Mucosa of gallbladder (tissue), 1 donor: ENCODE results near the gene HAAO. TPM values are rescaled to one million over a fixed set of nuclear protein-coding genes. Genes with fewer than 3 reads are reported as not detected.

Experiments used
- DNase-seq: peaks from one replicate; pipeline ENCODE4 v3.0.0-alpha.2; 2020; ENCODE audit warnings: low spot score
- total RNA-seq: library from RNA; stranded (reverse); gene quantifications from one replicate; pipeline ENCODE4 v1.2.1, GENCODE V29; 2021
- donor health status: DM: no; HTN: no; CAD: no.

The HAAO gene
- total RNA-seq, 1 donor from 2014 or later = 20.9 TPM

DNA sequence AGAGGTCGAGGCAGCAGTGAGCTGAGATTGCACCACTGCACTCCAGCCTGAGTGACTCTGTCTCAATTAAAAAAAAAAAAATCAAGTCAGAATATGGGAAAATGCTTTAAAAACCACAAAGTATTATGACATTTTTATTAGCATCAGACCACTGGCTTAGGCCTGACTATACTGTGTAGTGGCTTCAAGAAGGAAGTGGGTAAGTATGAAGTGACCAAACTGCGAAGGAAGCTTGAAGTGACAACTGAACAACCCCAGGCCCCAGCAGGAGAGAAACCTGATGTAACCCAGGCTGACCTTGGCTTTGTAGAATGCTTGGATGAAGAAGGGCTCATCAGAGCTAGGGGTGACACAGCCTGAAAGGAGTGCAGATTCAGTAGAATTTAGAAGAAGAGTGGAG is 21.4 kb upstream of the HAAO start:
- no peak for DNase-seq

DNA sequence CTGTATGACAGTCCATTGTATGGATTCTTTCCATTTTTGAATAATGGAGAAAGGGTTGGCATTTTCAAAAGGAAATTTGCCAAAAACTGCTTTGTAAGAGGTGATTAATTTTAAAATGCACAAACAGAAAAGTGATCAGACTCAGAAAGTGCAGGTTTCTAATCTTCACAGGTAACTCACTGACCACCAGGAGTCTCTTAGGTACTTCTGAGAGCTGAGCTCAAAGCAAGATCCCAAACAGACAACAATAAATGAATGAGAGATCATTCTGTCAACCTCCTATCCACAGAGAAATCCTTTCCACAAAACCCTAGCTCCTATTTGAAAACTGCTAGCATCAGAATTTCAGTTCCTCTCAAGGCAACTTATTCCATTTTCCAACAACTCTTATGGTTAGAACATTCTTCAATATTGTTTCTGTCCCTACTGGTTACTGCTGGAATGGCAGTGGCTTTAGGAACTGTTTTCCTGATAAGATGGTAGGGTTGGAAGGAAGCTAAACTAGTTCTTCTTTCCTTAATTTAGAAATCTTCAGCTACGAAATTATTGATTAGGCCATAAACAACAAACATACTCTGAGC is 20.6 kb upstream of the HAAO start:
- DNase-seq = no peak

DNA sequence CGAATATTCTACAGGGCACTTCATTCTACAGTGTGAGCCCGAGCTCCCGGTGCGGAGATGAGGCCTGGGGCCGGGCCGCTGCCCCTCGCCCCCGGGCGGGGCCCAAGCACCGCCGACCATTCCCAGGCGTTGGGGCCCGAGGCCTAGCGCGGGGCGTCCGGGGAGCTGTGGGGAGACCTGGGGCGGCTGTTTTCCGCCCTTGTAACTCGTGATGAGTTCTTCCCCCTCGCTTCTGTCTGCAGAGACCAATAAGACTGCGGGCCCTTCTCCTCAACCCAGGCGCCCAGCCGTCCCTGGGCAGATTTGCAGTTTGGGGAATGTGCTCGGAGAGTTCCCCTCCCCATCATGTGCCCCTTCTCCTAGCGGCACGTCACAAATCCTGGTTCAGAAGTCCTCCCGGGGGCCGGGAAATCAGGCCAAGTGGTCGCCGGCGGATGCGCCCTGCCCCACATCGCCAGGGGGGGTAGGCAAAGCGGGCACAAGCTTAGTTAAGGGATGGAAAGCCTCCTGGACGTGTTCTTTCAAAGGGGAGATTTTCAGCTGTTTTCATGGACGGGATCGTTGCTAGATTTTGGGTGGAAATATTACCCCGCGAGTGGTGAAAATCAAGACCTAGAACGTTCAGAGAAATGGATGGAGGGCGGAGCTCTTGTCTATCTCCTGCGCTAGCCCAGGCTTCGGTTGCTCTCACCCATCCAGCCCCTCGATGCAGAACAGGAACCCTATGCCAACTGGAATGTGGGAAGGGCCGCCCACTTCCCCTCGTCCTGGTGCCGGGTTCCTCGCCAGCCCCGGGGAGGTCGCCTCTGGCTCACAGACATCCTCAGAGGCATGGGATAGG is 18.8 kb upstream of the HAAO start:
- peak; percentile 50 for DNase-seq

DNA sequence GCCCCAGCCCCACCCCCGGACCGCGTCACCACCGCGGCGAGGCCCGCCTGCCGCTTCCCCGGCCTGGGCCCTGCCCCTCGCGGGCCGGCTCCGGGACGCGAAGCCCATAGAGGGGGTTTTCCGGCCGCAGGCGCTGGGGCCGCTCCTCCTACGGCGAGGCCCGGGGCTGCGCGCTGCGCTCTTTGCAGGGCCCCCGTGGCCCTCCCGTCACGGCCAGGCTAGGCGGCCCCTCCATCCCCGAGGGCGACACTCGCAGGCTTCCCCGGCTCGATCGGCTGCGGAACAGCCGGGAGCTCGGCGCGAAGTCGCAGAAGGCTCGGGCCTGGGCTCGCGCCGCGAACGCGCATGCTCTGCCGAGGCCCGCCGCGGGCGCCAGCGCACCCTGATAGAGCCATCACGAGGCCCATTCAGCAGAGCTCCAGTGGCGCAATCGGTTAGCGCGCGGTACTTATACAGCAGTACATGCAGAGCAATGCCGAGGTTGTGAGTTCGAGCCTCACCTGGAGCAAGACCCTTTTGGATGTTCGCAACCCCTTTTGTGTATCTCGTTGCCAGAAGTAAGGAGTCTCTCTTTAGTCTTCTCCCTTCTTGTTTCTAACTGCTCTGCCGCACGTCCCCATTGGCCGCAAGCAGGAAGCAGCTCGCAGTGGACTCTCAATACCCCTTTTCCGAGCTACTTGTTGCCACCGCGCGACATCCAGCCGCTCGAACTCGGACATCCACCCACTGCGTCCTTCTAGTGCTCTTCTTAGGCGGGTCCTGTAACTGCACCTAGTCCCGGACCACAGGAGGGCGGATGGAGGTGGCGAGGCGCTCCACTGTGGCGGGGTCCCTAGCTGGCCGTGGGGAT is 18.0 kb upstream of the HAAO start:
- peak; percentile 97 for DNase-seq

DNA sequence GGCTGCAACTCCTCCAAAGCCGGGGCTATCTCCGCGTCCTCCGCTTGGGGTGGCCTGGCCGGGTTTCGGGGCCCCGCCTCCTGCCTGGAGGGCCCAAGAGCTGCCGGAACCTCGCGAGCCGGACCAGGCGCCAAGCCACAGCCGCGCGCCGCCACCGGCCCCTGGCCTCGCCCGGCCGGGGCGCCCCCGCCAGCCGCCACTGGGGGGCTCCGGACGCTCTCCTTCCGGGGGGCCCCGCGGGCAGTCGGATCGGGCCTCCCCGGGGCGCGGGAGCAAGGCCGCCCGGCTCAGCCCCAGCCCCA is 17.4 kb upstream of the HAAO start:
- peak; percentile 85 for DNase-seq

DNA sequence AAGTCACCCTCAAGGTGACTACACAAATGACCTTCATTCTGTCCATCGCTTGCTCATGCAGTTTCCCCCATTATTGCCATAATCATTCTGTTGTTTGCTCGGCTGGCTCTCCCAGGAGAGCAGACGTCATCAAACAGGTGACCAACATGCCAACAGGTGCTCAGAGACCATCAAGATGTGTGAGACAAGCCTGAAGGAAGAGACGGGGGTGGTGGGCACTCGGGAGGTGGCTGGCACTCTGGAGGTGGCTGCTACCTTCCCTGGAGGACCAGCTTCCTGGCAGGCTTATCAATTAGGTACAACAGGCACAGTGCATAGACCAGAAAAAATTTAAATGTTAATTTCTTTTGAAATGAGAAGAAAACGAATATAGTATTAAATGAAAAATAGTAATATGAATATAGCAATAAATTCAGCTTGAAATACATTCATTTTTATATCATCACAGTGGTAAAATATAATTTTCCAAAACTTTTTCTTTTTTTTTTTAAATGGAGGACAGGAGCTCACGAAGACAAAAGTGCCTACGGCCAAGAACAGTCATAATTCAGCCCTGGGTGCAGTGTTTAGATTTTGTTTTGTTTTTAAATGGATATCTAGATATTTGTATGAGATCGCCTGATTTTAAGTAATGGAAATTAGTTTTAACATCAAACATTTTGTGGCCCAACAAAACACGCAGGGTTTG is 16.9 kb upstream of the HAAO start:
- no peak for DNase-seq

DNA sequence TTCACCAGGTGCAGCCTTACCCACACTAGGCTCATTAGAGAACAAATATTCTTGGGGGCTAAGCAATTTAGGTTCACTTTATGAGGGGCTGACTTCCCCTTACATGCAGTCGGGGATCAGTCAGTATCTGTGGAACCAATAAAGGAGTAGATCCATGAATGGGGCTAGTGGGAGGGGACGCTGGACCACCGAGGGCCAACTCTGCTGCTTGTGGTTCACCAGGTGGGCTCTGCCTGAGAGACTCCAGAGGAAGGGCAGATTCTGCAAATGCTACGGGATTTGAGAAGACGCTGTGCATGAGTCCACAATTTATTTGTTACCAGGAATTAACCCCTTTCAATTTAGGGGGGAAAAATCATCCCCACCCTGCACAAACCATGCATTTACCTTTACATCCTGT is 15.9 kb upstream of the HAAO start:
- no peak for DNase-seq

DNA sequence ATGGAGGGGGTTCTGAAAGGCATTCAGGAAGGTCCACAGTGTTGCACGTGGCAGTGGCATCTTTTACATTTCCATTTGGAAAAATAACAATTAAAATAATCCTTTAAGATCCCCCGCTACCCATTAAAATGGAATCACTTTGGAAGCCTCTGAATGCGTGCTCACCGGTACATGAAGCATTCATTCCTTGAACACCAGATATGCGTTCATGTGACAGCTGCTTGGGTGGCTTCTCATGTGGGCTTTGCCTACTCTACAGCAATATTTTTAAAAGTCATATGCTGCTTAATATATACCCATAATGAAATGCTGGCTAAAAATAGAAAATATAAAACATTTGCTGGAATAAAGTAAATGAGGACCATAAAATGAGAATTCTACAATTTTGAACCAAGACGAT is 14.4 kb upstream of the HAAO start:
- DNase-seq = no peak

DNA sequence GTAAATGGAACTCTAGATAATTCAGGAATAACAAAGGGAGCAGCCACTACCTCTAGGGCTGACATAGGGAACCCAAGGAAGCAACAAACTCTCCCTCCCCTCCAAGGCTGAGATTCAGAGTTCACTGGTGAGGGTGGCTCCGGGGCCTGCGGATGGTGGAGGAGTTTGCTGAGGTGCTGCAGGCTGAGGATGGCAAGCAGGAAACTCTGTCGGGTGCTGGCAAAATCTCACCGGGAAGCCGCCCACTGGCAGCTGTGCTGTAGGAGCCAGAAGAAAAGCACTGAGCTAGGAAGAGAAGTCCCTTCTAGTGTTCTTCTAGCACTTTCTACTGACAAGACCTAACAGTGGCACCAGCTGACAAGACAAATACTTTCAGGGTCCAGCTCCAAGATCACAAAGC is 12.5 kb upstream of the HAAO start:
- no peak for DNase-seq

DNA sequence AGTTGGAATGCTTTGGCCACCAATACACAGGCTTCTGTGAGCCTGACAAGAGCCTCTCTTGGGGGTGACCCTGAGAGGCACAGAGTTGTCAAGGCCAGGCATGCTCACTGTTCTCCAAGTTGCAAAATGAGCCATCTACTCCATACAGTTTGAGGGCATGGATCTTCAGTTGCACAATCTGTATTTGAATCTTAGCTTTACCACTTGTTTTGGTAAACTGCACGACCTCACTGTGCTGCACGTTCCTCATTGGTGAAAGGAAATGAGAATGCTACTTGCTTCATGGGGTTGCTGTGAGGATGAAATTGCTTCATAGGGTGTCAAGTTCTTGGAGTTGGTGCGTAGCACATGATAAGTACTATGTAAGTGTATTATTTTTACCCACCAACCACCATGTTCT is 12.0 kb upstream of the HAAO start:
- DNase-seq = no peak

DNA sequence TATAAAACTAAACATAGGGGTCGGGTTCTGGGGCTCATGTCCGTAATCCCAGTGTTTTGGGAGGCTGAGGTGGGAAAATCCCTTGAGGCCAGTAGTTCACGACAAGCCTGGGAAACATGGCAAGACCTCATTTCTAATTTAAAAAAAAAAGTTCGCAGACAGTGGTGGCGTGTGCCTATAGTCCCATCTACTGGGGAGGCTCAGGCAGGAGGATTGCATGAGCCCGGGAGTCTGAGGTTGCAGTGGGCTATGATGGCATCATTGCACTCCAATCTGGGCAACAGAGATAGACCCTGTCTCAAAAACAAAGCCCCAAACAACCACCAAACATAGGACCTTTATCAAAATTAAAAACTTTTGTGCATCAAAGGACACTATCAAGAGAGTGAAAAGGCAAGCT is 9.8 kb upstream of the HAAO start:
- DNase-seq = no peak

DNA sequence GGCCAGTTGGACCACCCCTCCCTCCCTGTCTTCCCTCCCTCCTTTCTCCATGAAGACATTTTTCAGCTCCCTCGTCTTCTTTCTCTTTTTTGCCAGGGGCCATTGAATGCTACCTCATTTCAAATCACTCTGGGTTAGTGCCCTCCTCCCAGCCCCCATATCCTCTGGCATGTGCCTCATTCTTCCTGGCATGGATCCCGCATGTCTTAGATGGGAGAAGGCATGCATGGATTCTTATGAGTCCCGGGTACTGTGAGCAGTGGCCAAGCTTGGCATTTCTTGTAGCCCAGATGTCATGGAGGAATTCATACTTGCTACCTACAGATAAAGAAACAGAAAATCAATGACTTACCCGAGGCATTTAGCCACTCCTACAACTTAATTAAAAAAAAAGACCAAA is 9.0 kb upstream of the HAAO start:
- DNase-seq = no peak

DNA sequence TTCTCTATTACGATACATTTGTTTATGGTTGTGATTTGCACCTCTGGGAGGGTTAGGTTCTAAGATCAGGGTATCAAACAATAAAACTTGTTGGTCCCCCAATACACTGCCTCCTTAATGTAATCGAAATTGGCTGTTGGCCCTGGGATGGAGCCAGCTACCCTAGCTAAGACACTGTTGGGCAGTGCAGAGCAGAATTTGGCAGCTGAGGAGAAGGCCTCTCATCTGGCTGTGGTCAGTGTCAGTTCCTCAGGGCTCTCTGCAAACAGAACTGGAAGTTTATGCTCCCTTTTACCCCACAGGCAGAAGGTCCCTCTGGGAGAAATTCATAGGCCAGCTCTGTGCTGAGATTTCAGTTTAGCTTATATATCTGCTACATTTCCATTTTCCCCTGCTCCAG is 8.6 kb upstream of the HAAO start:
- no peak for DNase-seq

DNA sequence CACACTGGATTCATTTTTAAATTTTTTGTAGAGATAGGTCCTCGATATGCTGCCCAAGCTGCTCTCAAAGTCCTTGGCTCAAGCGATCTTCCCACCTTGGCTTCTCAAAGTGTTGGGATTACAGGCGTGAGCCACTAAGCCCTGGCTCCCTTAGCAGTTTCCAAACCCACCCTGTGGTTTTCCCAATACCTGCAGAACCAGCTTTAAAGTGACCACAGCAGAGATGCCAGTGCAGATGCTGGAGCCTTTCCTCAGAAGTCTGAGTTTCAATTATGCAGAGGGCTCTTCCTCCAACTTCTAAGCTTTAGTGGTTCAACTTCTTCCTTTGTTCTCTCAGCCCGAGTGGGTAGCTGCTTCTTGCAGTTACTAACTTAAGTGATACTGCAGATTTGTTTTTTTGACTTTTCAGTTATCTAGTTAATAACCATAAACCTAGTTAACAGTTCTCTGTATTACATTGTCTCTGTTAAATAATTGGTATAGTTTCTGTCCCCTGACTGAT is 8.1 kb upstream of the HAAO start:
- no peak for DNase-seq

DNA sequence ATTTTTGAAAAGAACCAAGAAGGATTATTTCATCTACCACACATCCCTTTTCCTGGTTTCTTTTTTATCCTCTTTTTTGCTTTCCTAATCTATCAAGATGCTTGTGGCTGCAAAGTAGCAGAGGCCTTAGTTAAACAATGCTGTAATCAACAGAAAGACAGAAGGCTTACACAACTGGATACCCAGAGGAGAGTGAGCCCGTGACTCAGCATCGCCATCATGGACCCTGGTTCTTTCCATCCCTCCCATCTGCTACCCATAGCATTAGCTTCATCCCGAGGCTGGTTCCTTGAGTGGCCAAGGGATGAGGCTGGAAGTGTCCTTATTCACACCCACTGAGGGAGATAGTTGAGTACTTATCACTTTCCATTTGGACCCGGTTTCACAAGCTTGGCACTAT is 7.5 kb upstream of the HAAO start:
- DNase-seq = no peak

DNA sequence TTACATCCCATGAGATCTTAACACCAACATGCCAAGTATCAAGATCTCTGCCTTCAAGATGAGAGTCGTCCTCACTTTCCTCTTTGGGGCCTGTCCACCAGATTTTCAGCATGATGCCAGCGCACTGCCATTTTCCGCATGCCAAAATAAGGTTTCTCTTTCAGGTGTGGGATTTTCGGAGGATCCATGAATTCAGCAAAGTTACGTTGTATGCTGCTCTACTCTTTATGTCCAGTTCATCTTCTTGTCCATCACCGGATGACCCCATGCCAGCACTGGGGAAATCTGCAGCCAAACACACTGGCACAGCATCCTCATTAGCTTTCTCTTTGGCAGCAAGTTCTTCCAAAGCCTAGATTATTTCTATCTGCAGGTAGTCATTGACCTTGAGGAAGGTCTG is 4.9 kb upstream of the HAAO start:
- no peak for DNase-seq

DNA sequence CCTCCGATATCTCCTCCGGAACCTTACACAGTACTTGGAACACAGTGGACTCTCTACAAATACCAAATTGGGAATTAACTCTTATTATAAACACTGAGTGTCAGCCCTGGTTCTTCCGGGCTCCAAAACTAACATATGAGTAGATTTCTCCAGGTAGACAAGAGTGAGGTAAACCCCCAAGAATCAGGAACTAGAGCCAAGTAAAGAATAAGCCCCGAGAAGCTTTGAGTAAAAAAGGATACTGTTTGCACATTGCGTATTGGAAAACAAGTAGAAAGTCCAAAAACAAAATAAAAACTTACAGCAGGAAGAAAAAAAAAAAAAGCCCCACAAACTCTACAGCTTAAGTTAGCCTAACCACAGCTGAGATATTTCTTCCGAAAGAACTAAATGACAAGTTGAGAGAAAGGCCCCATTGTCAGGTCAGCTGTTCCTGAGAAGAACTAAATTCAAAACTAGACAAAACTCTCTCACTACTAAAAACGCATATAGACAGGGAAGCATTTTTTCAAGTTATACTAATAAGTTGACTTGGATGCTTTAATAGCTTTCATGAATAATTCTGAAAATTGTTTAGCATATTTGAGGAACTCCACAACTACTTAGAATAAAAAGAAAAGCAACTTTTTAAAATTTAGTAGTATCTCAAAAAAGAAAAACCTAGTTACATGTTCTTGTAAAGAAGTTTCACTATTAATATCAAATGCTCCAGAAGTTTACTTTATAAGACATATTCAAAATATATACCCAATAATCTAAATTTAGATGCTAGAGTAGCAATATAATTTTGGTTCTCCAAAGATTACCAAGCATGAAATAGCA is 4.3 kb upstream of the HAAO start:
- no peak for DNase-seq

DNA sequence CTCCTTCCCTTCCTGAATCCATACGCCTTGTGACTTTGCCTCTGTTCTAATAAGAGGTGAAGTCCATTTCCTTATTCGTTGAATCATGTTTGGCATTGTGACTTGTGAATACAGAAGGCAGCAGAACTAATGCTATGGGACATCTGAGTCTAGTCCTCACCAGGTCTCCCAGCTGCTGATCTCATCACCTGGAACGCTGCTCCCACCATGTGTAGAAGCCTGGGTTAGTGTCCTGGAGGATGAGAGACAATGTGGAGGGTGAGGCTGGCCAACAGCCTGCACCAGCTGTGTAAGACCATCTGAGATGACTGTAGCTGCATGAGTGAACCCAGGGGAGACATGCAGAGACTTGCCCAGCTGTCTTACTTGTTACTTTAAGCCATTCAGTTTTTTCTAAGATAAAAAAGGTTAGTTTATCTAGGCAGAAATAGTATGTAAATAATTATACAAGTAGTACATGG is 3.5 kb upstream of the HAAO start:
- no peak for DNase-seq

DNA sequence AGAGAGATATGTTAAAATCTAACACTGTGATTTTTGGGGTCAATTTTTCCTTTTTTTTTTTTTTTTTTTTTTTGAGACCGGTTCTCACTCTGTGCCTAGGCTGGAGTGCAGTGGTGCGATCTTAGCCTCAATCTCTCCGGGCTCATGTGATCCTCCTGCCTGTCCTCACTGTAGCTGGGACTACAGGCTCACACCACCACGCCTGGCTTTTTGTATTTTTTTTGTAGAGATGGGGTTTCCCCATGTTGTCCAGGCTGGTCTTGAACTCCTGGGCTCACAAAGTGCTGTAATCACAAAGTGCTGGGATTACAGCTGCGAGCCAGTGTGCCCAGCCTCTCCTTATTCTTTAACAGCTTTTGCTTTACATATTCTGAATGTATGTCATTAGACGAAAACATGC is 2.9 kb upstream of the HAAO start:
- DNase-seq = no peak

DNA sequence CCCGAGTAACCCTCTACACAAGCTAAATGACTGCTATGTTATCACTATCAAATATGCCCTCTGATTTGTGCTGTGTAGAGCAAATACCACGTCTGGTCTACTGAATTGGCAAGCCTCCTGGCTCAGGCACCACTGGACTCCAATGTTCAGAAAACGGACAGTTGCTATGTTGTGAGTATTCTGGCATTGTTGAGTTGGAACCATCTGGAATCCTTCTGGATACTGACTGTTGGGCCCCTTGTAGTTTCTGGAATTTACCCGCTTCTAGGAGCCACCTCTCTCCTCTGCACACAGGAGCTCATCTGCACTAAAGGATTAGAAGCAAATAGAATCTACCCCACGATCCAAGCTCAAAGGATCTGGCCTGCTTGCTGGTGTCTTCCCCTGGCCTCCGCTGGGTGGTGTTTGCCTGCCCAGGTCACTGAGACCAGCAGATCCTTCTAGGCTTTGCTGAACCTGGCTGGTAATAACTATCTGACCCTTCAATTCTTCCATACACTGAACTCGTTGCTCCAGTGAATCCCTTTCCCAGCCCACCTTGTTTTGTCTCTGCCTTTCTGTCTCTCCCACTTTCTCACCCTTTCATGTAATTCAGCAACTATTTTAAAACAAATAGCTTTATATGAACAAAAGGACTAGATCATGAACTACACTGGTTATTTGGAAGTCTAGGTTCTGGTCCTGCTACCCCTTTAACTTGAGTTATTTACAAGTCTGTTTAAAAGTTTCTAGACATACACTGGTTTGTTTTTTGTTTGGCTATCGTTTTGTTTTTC is 2.1 kb upstream of the HAAO start:
- no peak for DNase-seq
